Measurements from ENCODE around the gene POU2F2.

The POU2F2 gene

GRCh38 chr19:42038666-42039065, 93.6 kb downstream of the POU2F2 start:
- Histone ChIP-seq H3K4me3 (ENCODE audit: low read depth, low read length) (no peak overlapping the region), H3K9me3 (ENCODE audit: control insufficient read depth, insufficient read depth, low read length) (no peaks in the 10 kb centered on the region), H3K4me1 (ENCODE audit: control insufficient read depth, insufficient read depth, low read length) (peaks cover 2% of the 10 kb centered on the region), H3K36me3 (ENCODE audit: control insufficient read depth, insufficient read depth, low read length) (peaks cover 38% of the 10 kb centered on the region), H3K9ac (ENCODE audit: low read depth, low read length) (no peak overlapping the region), H3K27me3 (ENCODE audit: control insufficient read depth, insufficient read depth, low read length) (no peaks in the 10 kb centered on the region)

GRCh38 chr19:42037649-42038048, 94.6 kb downstream of the POU2F2 start:
- H3K4me1 ChIP-seq (ENCODE audit: control insufficient read depth, insufficient read depth, low read length): peaks cover 2% of the 10 kb centered on the region
- H3K4me3 ChIP-seq (ENCODE audit: low read depth, low read length): no peak overlapping the region
- H3K27me3 ChIP-seq (ENCODE audit: control insufficient read depth, insufficient read depth, low read length): no peaks in the 10 kb centered on the region
- no peaks in the 10 kb centered on the region for H3K9me3 ChIP-seq (ENCODE audit: control insufficient read depth, insufficient read depth, low read length)
- peaks cover 36% of the 10 kb centered on the region for H3K36me3 ChIP-seq (ENCODE audit: control insufficient read depth, insufficient read depth, low read length)
- H3K9ac ChIP-seq (ENCODE audit: low read depth, low read length): no peak overlapping the region
